CD4-positive, alpha-beta T cell (primary cell): ENCODE measurements around the gene CASP3. TPM values are rescaled to one million over a fixed set of nuclear protein-coding genes. Genes with fewer than 3 reads are reported as not detected.

Source experiments
- ATAC-seq: fragments of 200-7000 bp; cut with Tn5 transposase; one replicate; pipeline ENCODE4 v1.10.0; 2022; ENCODE audit warnings: mild to moderate bottlenecking; ENCODE audit not compliant: poor library complexity
- CTCF ChIA-PET: fragments of 350-600 bp; sonication (Branson Sonifier 250); formaldehyde crosslinking; loops from one replicate; lab custom pipeline; 2021; ENCODE audit warnings: antibody characterized with exemption, inconsistent platforms; lab: Charles Lee
- POLR2A ChIA-PET: fragments of 350-600 bp; sonication (Branson Sonifier 250); formaldehyde crosslinking; loops from one replicate; lab custom pipeline; 2021; ENCODE audit warnings: antibody characterized with exemption, inconsistent platforms; lab: Charles Lee
- DNase-seq, 14 experiments: peaks; one replicate each; pipeline ENCODE4 v3.0.0-alpha.2; 2013 to 2020; ENCODE audit warnings: mixed read lengths in 2 of 14
- H3K27ac ChIP-seq, 2 donors: one replicate each; pipeline versions ENCODE4 v1.5.1 to v1.7.0; 2013; ENCODE audit warnings: low read length in 2 of 2, low read depth in 1 of 2, mild to moderate bottlenecking in 1 of 2
- H3K27me3 ChIP-seq, 2 experiments: 1 replicate in 1 of 2; 2 replicates in 1 of 2; pipeline versions ENCODE4 v1.6.1 to v1.7.0; 2013; ENCODE audit warnings: low read length in 2 of 2, control low read depth in 1 of 2, mild to moderate bottlenecking in 1 of 2, moderate library complexity in 1 of 2; ENCODE audit not compliant: insufficient read depth in 2 of 2, control insufficient read depth in 1 of 2
- H3K36me3 ChIP-seq: one replicate; pipeline ENCODE4 v1.6.1; 2013; ENCODE audit warnings: low read length, control low read depth; ENCODE audit not compliant: insufficient read depth
- H3K4me1 ChIP-seq: one replicate; pipeline ENCODE4 v1.6.1; 2013; ENCODE audit warnings: low read length, control low read depth; ENCODE audit not compliant: insufficient read depth
- H3K4me3 ChIP-seq: one replicate; pipeline ENCODE4 v1.5.1; 2013; ENCODE audit warnings: mild to moderate bottlenecking, low read length, moderate library complexity
- H3K9me3 ChIP-seq, 2 experiments: 1 replicate in 1 of 2; 2 replicates in 1 of 2; pipeline versions ENCODE4 v1.6.1 to v1.7.0; 2013; ENCODE audit warnings: low read length in 2 of 2, mild to moderate bottlenecking in 2 of 2, control low read depth in 1 of 2, moderate library complexity in 1 of 2; ENCODE audit not compliant: control insufficient read depth in 1 of 2, insufficient read depth in 1 of 2
- H3K27ac Mint-ChIP-seq: one replicate; pipeline ENCODE4 v1.8.0; 2020; ENCODE audit warnings: mixed read lengths
- H3K27me3 Mint-ChIP-seq: one replicate; pipeline ENCODE4 v1.8.0; 2021; ENCODE audit warnings: mixed read lengths
- H3K36me3 Mint-ChIP-seq: one replicate; pipeline ENCODE4 v1.8.0; 2021; ENCODE audit warnings: low read depth, mixed read lengths
- H3K4me1 Mint-ChIP-seq: one replicate; pipeline ENCODE4 v1.8.0; 2021; ENCODE audit warnings: low read depth, mixed read lengths
- H3K4me3 Mint-ChIP-seq: one replicate; pipeline ENCODE4 v1.8.0; 2020; ENCODE audit warnings: mild to moderate bottlenecking, mixed read lengths
- H3K9me3 Mint-ChIP-seq: one replicate; pipeline ENCODE4 v1.8.0; 2020; ENCODE audit warnings: mixed read lengths
- intact Hi-C, 2 experiments: fragments of 100-400 bp; cut with DNase I in 1 of 2; cut with micrococcal nuclease in 1 of 2; formaldehyde crosslinking; loops; one replicate each; pipeline versions ENCODE4 v1.15.1 to v1.9.0; 2023 to 2025; cut with DNase I, micrococcal nuclease
- total RNA-seq, 174 experiments: library from RNA in 2 of 174; stranded (reverse) in 2 of 174; gene quantifications; one replicate each; pipeline ENCODE4 v1.2.3 and lab custom pipeline; 2021 to 2026
- TF ChIP-seq, protein P1 (sequence below): fragments of 200-600 bp; IDR thresholded peaks from one replicate; pipeline ENCODE4 v1.8.0; 2022; ENCODE audit warnings: antibody characterized with exemption, mild to moderate bottlenecking

CASP3 gene
- total RNA-seq, 2 experiments from 2014 or later: 11.9 to 12.2 TPM

DNA sequence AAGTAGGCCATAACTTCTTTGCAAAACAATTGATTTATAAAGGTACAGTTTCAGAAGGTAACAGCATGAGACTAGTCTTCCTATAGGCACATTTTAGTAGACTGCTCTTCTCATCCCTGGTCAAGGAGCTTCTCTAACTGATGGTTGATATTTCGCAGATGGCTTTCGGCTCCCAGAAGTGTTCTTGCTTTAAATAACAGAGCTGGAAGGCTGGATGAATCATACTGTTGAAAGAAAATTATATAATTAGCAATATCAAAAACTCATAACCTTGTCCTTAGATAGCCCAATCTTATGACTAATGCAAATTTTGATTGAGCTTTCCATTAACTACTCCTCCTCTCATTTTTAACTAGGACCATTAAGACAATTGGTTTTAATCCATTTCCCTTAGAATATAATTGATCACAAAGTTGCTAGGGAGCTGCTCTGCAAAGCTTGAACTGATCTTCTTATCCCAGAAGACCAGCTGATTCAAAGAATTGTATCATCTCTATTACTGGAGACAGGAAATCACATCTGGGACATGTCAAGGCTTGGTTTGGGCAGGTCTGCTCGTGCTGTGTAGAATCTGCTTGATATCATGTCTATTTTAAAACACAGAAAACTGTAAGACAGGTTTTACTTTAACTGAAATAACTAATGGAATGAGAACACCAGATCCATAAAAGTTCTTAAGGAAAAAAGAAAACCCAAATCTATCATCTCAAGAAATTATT lies 46.1 kb upstream of the CASP3 start:
- no peak overlapping the region for H3K27ac ChIP-seq
- ChIA-PET POLR2A (no interaction called here), CTCF (no interaction called here)
- TF ChIP-seq, protein P1, sequence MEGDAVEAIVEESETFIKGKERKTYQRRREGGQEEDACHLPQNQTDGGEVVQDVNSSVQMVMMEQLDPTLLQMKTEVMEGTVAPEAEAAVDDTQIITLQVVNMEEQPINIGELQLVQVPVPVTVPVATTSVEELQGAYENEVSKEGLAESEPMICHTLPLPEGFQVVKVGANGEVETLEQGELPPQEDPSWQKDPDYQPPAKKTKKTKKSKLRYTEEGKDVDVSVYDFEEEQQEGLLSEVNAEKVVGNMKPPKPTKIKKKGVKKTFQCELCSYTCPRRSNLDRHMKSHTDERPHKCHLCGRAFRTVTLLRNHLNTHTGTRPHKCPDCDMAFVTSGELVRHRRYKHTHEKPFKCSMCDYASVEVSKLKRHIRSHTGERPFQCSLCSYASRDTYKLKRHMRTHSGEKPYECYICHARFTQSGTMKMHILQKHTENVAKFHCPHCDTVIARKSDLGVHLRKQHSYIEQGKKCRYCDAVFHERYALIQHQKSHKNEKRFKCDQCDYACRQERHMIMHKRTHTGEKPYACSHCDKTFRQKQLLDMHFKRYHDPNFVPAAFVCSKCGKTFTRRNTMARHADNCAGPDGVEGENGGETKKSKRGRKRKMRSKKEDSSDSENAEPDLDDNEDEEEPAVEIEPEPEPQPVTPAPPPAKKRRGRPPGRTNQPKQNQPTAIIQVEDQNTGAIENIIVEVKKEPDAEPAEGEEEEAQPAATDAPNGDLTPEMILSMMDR: no peak
- intact Hi-C loops: no loop called here
- no peaks in the 10 kb centered on the region for H3K27me3 Mint-ChIP-seq
- DNase-seq (no peak), ATAC-seq (no peak)
- no peak overlapping the region for H3K27ac Mint-ChIP-seq
- H3K9me3 ChIP-seq: no peaks in the 10 kb centered on the region
- no peak overlapping the region for H3K4me3 Mint-ChIP-seq
- H3K36me3 Mint-ChIP-seq: peaks cover 34% of the 10 kb centered on the region
- peaks cover 24% of the 10 kb centered on the region for H3K36me3 ChIP-seq
- H3K4me1 Mint-ChIP-seq: no peaks in the 10 kb centered on the region
- no peak overlapping the region for H3K4me3 ChIP-seq
- H3K27me3 ChIP-seq: no peaks in the 10 kb centered on the region
- H3K9me3 Mint-ChIP-seq: no peaks in the 10 kb centered on the region
- no peaks in the 10 kb centered on the region for H3K4me1 ChIP-seq

DNA sequence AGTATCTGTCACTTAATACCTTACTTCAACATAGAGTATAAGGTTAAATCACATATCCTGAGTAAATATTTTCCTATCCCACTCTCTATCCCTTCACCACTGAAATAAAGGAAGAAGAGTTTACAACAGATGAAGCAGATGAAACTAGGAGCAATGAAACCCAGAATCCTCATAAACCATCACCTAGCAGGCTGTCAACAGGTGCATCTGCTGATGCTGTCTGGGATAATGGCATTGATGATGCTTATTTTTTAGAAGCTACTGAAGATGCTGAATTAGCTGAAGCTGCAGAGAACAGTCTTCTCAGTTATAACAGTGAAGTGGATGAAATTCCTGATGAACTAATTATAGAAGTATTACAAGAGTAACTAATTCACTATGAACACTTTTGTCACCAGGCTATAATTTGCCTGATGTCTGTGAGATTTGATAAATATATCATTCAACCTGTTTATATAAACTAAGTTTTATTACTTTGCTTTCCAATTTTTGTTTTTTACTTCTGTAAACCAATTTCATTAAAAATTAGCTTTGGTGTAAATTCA lies 45.2 kb upstream of the CASP3 start:
- H3K27ac Mint-ChIP-seq: no peak overlapping the region
- no peaks in the 10 kb centered on the region for H3K27me3 Mint-ChIP-seq
- ATAC-seq (no peak), DNase-seq (no peak)
- Histone ChIP-seq H3K27me3 (no peaks in the 10 kb centered on the region), H3K9me3 (no peaks in the 10 kb centered on the region), H3K4me1 (no peaks in the 10 kb centered on the region), H3K4me3 (no peak overlapping the region), H3K27ac (no peak overlapping the region), H3K36me3 (peaks cover 24% of the 10 kb centered on the region)
- ChIA-PET CTCF (no interaction called here), POLR2A (no interaction called here)
- intact Hi-C loops: no loop called here
- peaks cover 34% of the 10 kb centered on the region for H3K36me3 Mint-ChIP-seq
- TF ChIP-seq, protein P1: no peak
- H3K4me3 Mint-ChIP-seq: no peak overlapping the region
- no peaks in the 10 kb centered on the region for H3K4me1 Mint-ChIP-seq
- H3K9me3 Mint-ChIP-seq: no peaks in the 10 kb centered on the region

DNA sequence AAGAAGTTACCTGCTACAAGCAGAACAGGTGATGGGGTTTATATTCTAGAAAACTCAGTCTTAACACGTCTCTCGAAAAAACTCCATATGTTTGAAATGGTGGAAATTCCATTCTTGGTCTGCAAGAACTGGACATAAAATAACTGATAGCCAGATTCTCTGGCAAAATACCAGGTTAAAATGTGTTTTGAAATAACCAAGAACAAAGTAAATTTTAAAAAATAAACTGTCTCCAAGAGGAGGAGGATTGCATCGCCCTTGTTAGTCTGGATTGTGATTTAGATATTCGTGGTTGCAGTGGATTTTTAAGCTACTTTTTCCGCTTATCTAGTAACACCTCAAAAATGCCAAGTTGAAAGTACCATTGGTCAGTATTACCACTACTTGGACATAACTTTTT lies 43.8 kb upstream of the CASP3 start:
- no peaks in the 10 kb centered on the region for H3K27me3 Mint-ChIP-seq
- no peak overlapping the region for H3K4me3 Mint-ChIP-seq
- ATAC-seq (no peak), DNase-seq (no peak)
- H3K27ac Mint-ChIP-seq: no peak overlapping the region
- Histone ChIP-seq H3K9me3 (no peaks in the 10 kb centered on the region), H3K27me3 (no peaks in the 10 kb centered on the region), H3K4me3 (no peak overlapping the region), H3K36me3 (peaks cover 24% of the 10 kb centered on the region), H3K4me1 (no peaks in the 10 kb centered on the region), H3K27ac (no peak overlapping the region)
- peaks cover 34% of the 10 kb centered on the region for H3K36me3 Mint-ChIP-seq
- intact Hi-C loops: no loop called here
- H3K9me3 Mint-ChIP-seq: no peaks in the 10 kb centered on the region
- TF ChIP-seq, protein P1: no peak
- POLR2A ChIA-PET: no interaction called here
- no peaks in the 10 kb centered on the region for H3K4me1 Mint-ChIP-seq
- CTCF ChIA-PET: no interaction called here
